Placental epithelial cell (primary cell): ENCODE measurements around the gene SPTLC2. TPM values are rescaled to one million over a fixed set of nuclear protein-coding genes. Genes with fewer than 3 reads are reported as not detected.

ENCODE experiments used
- small RNA-seq: library from RNA; depleted of rRNA; stranded (forward); fragments of <200 nt; gene quantifications from one replicate; pipeline ENCODE3, GENCODE V24; 2012
- total RNA-seq: library from RNA; depleted of rRNA; stranded (reverse); fragments of >200 nt; gene quantifications from 2 replicates; pipeline ENCODE4 v1.2.3, GENCODE V29; 2012

The SPTLC2 gene, protein sequence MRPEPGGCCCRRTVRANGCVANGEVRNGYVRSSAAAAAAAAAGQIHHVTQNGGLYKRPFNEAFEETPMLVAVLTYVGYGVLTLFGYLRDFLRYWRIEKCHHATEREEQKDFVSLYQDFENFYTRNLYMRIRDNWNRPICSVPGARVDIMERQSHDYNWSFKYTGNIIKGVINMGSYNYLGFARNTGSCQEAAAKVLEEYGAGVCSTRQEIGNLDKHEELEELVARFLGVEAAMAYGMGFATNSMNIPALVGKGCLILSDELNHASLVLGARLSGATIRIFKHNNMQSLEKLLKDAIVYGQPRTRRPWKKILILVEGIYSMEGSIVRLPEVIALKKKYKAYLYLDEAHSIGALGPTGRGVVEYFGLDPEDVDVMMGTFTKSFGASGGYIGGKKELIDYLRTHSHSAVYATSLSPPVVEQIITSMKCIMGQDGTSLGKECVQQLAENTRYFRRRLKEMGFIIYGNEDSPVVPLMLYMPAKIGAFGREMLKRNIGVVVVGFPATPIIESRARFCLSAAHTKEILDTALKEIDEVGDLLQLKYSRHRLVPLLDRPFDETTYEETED
- 27.9 and 54.1 TPM in 2 replicates for total RNA-seq

GRCh38 chr14:77616454-77617229 lies at the start of gene SPTLC2:
TSS of gene SPTLC2 (minus strand) at chr14:77616637. CDS start at chr14:77616579, 58 bp downstream.

DNA sequence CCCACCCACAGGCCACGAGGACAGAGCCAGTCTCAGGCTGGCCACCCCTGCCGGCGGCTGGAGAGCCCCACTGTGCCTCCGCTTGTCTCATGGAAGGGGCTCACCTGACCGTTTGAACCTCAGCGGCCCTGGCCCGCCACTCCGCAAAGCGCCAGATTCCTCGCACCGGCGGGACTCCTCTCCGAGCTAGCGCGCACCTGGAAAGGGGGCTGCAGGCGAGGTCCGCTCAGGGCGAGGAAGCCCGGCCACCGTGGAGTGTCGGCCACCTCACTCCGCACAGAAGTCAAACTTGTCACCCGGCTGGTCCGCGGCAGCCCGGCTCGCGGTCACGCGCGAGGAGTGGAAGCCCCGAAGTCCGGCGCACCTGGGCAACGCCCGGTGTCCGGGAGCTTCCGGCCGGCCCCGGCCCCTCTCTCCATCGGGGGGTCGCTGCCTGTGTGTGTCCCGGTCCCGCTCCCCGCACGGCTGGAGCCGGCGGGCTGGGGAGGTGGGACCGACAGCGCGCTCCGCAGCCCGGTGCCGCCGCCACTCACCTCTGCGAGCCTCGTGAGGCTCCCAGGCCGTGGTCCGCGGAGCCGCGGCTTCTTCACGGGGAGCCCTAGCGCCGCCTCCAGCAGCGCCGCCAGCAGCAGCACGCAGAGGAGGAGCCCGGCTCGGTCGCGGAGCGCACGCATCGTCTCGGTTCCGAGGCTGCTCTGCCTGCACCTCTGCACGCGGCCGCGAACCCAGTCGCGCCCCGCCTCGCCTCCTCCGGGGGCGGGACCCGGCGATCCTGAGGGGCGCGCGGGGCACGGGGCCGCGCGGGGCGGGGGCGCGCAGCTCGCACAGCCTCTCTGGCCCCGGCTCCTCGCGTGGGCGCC lies 118.1 kb downstream of the SPTLC2 start, which contains the start of gene ISM2:
TSS of gene ISM2 (minus strand) at position 697 of the 860 bp plus-strand sequence. CDS start at position 674, 23 bp downstream.

GRCh38 chr14:77457522-77458248 lies 158.8 kb downstream of the SPTLC2 start, which contains the start of the genes AHSA1 and VIPAS39:
TSS of gene AHSA1 (plus strand) at chr14:77458093. CDS start at chr14:77458190, 97 bp downstream.
TSS of gene VIPAS39 (minus strand) at chr14:77457601. CDS start at chr14:77454102, 3,499 bp downstream.

Small RNA genes lying within 50 kb of the gene (small RNA-seq; reads per million reads assigned to genes)
- gene COX6CP11 (not detected), gene RF00404 (not detected), gene RN7SL587P (not detected)

Other genes starting within 250 kb of the SPTLC2 start
- gene TMED8, start 239.5 kb downstream of the SPTLC2 start, total RNA-seq, result 7.3 and 8.2 TPM in 2 replicates
- gene SAMD15, start 239.3 kb downstream of the SPTLC2 start, total RNA-seq, result 3.5 and 4.8 TPM in 2 replicates
- gene NOXRED1, start 193.1 kb downstream of the SPTLC2 start, total RNA-seq, result 1.2 TPM in 1 of 2 replicates, not detected in the other
- gene VIPAS39, start 159.0 kb downstream of the SPTLC2 start, total RNA-seq, result 33.8 and 36.5 TPM in 2 replicates
- gene AHSA1, start 158.5 kb downstream of the SPTLC2 start, total RNA-seq, result 55.7 and 63.4 TPM in 2 replicates
- under 0.01 and 0.22 TPM in 2 replicates for gene ISM2, start 117.8 kb downstream of the SPTLC2 start, total RNA-seq
- 9.1 and 12.6 TPM in 2 replicates for gene ALKBH1, start 91.4 kb upstream of the SPTLC2 start, total RNA-seq
- gene SLIRP, start 91.5 kb upstream of the SPTLC2 start, total RNA-seq, result 39.7 and 139 TPM in 2 replicates
- 30.7 and 51.8 TPM in 2 replicates for gene SNW1, start 144.5 kb upstream of the SPTLC2 start, total RNA-seq
- 5.1 and 8.6 TPM in 2 replicates for gene ADCK1, start 183.5 kb upstream of the SPTLC2 start, total RNA-seq